GM19035 (cell line): ENCODE measurements around the gene COL18A1.

ENCODE experiments used
- ATAC-seq: cut with Tn5 transposase; IDR thresholded peaks from one replicate; pipeline ENCODE4 v1.9.1; 2021; ENCODE audit not compliant: unreplicated experiment

The COL18A1 gene

DNA sequence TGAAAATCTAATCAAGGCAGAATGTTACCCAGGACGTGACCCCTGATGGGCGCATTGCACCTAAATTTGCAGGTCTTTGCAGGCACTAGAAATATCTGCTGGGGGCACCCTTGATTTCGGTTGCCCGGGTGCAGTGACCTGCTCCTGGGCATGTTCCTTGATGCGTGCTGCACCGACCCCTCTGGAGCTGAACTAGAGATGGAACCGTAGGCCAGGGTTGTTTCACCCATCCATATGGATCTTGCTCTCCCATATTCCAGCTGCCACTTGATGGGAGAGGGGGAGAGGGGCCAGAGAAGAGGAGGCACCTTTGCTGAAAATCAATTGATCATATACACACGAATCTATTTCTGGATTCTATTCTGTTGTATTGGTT is 8.4 kb upstream of the COL18A1 start:
- ATAC-seq: no peak

DNA sequence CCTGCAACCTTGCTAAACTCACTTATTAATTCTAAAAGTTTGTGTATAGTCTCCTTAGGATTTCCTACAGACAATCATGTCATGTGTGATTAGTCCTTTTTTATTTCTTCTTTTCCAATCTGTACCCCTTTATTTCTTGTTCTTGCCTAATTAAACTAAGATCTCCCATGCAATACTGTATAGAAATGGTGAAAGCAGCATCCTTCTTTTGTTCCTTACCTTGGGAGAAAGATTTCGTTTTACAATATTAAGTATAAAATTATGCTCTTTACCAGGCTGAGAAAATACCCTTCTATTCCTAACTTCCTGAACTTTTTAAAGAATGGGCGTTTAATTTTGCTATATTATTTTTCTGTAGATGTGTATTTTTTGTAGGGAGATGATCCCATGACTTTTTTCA is 7.6 kb upstream of the COL18A1 start:
- no peak for ATAC-seq

DNA sequence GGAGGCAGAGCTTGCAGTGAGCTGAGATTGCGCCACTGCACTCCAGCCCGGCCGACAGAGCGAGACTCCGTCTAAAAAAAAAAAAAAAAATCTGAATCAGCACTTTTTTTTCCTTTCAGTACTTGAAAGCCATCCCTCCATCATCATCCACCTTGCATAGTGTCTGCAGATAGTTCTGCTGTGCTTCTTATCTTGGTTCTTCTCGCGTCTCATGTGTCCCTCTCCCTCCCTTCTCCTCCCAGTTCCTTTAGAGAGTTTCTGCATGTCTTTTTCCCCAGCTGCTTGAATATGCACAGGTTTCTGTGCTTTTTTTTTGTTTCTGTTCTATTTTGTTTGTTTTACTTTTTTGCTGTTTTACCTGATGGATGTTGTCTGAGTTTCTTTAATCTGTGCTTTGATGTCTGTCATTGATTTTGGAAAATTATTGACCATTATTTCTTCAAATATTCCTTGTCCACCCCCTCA is 3.9 kb upstream of the COL18A1 start:
- no peak for ATAC-seq

DNA sequence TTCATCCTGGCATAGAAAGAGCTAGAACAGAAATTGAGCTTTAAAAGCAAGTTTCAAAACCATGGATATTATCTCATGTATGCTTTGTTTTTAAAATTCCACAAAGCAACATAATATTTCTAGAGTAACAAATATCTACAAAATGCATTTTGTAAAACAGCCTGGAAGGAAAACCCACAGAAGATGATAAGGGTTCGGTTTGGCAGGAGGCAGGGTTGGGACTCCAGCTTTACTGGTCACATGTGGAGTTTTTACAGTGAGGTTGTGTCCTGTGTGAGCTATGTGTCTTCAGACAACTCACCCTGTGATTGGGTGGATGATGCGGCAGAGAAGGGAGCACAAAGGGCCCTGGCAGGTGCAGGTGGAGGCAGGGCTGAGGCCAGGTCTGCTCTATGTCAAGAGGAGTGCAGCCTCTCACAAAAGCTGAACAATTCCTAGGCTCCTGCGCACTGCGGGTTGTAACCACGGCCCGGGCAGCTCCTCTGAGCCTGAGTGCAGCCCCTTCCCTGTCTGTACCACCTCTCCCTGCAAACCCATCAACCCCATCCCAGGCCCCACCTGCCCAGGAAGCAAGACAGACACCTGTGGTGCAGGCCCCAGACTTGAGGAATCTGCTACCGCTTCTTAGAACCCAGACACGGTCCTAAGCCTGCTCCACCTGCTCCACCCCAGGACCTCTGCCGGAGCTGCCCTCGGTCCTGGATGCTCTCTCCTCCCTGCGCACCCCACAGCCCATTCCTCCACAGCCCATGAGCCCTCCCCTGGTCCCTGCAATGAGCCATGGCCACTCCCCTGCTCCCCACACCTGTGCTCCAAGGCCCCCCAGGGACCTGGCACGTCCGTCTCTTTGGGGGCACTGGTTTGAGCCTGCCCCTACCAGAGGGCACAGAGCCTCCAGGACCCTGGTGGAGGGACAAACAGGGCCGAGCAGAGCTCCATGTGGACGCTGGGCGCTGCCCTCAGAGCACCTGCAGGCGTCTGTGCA is 2.8 kb upstream of the COL18A1 start:
- no peak for ATAC-seq

- no peak for ATAC-seq
These were observed 1.7 kb upstream of the COL18A1 start for GRCh38 chr21:45403133-45403824.

DNA sequence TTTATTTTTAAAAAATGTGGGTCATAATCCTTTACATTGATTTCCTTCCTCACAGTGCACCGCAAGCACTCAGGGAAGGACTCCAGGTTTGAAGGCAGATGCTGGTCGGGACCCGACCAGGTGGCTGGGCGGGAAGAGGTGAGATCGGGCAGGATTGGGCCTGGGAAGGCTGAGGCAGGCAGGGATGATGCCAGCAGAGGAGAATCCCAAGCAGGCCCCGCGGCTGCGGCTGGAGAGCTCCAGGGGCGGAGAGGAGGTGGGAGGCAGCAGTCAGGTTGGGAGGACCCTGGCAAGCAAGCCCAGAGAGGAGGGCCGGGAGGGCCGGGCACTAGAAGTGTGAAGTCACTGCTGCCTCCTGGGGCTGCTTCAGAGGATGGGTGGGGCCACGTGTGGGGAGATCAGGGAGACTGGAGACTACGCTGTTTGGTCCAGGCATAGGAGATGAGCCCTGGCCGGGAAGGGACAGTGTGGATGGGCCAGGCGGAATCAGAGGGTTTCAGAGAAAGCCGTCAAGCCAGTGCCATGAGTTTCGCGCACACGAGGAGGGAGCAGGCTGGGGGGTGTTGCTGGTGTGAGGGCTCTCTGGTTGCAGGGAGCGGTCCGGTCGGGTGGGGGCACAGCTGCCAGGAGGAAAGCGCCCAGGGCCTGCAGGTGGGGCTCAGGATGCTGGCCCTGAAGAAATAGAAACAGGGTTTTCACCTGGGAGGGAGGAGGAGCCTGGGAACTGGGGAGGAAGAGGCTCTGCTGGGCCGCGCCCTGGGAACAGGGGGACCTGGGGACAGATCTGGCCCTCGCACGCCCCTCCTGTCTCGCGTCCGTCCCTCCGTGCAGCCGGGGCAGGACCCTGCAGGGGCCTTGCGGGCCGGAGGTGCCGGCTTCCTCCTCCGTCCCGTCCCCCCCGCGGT is 888 bp upstream of the COL18A1 start:
- no peak for ATAC-seq

DNA sequence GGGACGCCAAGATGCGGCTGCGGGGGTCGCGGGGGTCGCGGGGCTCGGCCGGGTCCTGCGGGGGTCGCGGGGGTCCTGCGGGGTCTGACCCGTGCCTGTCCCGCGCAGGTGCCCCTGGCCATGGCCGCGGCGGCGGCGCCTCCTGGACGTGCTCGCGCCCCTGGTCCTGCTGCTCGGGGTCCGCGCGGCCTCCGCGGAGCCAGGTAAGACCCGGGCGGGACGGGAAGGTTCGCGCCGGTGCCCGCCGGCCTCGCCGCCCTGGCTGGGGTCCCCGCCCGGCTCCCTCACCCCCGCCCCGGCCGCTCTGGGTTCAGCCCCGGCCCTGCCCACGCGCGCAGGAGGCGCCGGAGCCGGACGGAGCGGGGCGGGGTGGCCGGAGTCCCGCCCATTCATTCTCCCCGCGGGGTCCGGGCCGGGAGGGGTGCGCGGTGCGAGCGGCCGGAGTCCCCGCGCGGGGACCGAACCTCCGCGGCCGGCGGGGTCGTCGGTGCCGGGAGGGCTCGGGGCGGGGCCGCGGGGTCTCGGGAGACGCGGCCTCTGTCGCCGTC is 380 bp downstream of the COL18A1 start:
- ATAC-seq: no peak

DNA sequence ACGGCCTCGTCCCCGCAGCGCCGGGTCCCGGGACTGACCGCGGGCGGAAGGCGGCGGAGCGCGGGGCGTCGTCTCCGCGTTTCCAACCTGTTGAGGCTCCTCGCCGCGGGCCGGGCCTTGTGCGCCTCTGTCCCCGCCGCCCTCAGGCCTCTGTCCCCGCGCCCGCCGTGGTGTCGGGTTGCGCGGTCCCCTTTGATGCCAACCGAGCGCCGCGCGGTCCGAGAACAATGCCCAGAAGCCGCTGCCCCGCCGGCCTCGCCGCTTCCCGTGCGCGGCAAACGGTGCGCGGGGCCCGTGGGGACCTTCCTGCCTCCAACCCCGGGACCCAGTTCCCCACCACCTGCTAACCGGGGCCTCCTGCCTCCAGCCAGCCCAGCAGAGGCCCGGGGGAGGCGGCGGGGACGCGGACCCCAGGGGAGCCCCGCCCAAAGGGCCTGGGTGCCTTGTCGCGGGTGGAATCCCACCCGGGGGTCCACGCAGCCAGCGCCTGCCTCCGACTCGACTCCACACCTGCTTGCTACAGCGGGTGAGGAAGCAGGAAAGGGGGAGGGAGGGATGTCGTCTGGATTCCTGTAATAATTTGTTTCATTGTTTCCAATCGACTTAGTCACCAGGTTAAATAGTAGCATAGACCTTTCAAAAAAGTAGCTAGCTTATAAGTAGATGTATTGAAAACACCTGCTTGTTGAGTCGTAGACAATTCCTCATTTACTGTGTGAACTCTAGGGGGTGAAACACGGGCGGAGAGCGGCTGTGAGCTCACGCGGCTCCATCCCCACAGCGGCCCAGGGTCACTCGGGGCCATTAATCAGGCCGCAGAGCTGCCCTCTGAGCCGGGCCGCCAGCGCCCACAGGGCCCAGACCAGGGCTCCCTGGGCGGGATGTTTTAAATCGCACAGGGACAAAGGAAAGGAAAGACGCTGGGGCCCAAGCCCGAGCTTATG is 1.1 kb downstream of the COL18A1 start:
- no peak for ATAC-seq

- ATAC-seq: no peak
These were observed 2.0 kb downstream of the COL18A1 start for GRCh38 chr21:45406801-45407628.

DNA sequence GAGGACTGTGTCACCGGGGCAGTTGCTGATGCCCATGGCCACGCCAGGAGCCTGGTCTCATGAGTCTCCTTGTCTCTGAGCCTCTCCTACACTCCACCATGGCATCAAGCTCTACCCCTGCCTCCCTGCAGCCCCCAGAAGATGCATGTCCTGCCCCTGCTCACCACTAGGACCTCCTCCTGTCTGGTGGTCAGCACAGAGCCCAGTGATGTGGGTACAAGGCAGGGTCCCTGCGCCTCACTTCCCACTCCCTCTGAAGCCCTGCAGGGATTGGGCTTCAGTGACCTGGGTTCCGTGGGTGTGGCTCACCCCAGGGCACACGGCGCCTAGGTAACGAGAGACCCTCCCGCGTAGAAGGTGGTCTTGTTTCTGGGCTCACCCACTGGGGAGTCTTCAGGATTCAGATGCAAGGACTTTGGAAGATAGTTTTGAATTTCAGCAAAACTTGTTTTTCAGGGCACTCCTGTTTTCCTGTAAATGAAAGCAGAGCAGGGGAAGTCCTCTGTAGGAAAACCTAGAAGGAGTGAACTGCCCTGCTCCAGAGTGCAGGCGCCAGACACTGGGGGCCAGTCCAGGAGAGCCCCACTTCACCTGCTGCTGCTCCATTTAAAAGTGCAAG is 2.8 kb downstream of the COL18A1 start:
- no peak for ATAC-seq

- ATAC-seq: no peak
These were observed 3.4 kb downstream of the COL18A1 start for GRCh38 chr21:45408271-45408791.

GRCh38 chr21:45408801-45409261 is 3.9 kb downstream of the COL18A1 start:
- no peak for ATAC-seq

DNA sequence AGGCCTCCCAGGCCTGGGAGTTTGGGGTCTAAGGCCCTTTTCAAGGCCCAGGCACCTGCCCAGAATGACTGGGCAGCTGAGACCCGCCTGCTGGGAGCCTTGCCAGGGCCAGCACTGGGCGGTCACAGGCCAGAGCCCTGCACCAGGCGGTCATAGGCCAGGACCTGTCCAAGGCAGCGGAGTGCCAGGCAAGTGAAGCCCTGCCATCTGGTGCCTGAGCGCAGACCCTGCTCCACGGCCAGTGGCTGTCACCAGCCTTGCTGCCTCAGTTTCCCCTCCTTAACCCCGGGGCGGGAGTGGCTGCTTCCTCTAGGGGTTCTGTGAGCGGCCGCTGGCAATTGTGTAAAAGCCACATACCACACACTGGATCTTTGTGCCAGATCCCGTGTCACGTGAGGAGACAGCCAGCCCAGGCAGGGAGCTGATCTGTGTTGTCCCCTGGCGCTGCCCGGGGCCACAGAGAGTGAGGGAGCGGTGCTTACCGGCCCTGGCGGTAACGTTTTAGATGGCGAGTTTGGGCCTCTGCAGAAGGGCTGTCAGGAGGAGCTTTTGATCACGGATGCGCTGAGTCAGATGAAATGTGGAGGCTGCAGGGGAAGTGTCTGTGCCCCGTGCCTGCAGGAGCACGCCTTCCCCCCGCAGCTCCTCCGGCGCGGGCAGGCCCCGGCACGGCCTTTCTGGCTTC is 4.6 kb downstream of the COL18A1 start:
- no peak for ATAC-seq

DNA sequence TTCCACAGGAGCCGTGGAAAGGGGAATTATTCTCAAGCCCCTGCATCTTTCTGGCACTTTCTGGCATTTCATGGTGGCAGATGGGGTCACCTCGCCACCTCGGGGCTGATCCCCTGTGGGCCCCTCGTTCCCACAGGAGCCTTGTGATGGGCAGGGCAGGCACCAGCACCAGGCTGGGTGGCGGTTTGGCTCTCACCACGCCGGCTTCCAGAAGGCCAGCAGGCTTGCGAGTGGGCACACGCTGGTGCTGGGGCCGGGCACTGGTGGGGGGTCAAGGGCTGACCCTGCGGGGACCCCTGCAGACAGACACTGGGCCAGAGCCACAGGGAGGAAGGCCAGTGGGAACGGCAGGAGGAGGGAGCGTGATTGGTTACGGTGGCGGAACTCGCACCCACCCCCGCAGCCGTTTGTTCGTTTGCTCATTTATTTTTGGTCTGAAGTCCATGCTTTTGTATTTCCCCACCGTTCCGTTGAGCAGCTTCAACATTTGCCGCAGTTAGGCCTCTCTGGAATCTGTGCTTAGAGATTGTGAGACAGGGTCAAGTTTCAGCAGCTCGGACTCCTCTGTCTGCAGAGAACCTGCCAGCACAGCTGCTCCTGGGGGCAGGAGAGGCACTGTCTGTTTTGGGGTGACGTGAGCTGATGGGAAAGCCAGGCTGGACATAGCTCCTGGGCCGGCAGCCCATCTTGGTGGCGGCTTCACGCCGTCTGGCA is 5.3 kb downstream of the COL18A1 start:
- ATAC-seq: no peak

GRCh38 chr21:45410865-45411809 is 6.2 kb downstream of the COL18A1 start:
- ATAC-seq: no peak

DNA sequence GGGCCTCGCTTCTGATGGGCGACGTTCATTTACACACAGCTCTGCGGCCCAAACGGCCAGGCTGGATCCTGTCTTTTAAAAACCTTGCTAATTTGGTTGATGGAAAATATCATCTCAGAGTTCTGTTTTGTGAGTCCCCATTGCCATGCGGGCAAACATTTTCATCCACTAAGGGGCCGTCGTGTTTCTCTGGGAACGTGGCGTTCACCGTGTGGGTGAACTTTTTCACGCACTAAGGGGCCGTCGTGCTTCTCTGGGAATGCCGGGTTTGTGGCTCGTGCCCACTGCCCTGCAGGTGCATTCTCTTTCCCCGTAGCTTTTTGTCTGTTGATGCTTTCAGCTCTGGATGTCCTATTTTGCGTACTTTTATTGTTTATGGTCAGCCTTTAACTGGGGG is 6.8 kb downstream of the COL18A1 start:
- no peak for ATAC-seq
